ENCODE measurements around the gene DLGAP4. TPM values are rescaled to one million over a fixed set of nuclear protein-coding genes. Genes with fewer than 3 reads are reported as not detected.

Gene DLGAP4
- total and polyA plus RNA-seq, 10 of the 15 experiments (the other 5 are each of a cell fraction or from before 2014, with no cell fraction given) = 0.42 to 43.3 (median 19.0) TPM

- H4K20me1 ChIP-seq (ENCODE audit: control insufficient read depth, insufficient read depth) = no peaks in the 10 kb centered on the region
- TF ChIP-seq NKRF (conservative IDR thresholded peaks at IDR 0.05) (0 out of 2 replicates have a peak, but pooled peaks have one; percentile 31), FOS (IDR thresholded peaks at IDR 0.05; ENCODE audit: borderline replicate concordance, extremely low read depth, insufficient read length) (no peak), MLLT1 (IDR thresholded peaks at IDR 0.05) (peak; percentile 23; the same call in 1 of the 2 replicates), CHD2 (IDR thresholded peaks at IDR 0.05; ENCODE audit: borderline replicate concordance, low read depth, low read length) (peak; percentile 13; the same call in 1 of the 2 replicates)
- peaks cover 61% of the 10 kb centered on the region for H3K79me2 ChIP-seq (ENCODE audit: control insufficient read depth, insufficient read depth, low read length)
- SMC1A ChIA-PET (ENCODE audit: uncharacterized antibody, unreplicated experiment) = interaction anchor here (0.8 to 3.4 kb wide), 9 partner anchors 10 to 142 kb away, joined by 3 to 21 read pairs (median 4); partner anchors contain the start of gene RAB5IF
- in situ Hi-C loops (cut with MboI) = no loop called here
- DNase-seq (ENCODE audit: low read depth, low spot score) (no peak), ATAC-seq (no peak), FAIRE-seq (no peak)
- peak overlapping the region; percentile 94 for H3K9ac ChIP-seq (ENCODE audit: control insufficient read depth, insufficient read depth, low read length)
- H3K4me3 ChIP-seq = peak overlapping the region; percentile 98
- peak overlapping the region; percentile 71 for H3K27ac ChIP-seq (ENCODE audit: control insufficient read depth, insufficient read depth)
- POLR2A ChIA-PET = interaction anchor here (0.6 to 2.2 kb wide), 8 partner anchors 9 to 138 kb away, joined by 3 to 14 read pairs (median 4); no protein-coding TSS in a partner anchor
- intact Hi-C loops (cut with micrococcal nuclease; ENCODE audit: unreplicated experiment) = loop anchor here (5.0 to 10.0 kb wide), 4 partner anchors 111 to 381 kb away; partner anchors contain the start of gene TGIF2
- H2AFZ ChIP-seq (ENCODE audit: control insufficient read depth, low read depth, low read length) = no peak overlapping the region
- H3K4me2 ChIP-seq (ENCODE audit: control insufficient read depth, insufficient read depth) = peak overlapping the region; percentile 98
- RAD21 ChIA-PET (ENCODE audit: unreplicated experiment) = interaction anchor here (1.3 to 4.0 kb wide), 6 partner anchors 24 to 292 kb away, joined by 3 to 24 read pairs (median 5); no protein-coding TSS in a partner anchor
- CTCF ChIA-PET = interaction anchor here (1.0 to 2.0 kb wide), 5 partner anchors 9 to 345 kb away, joined by 3 to 11 read pairs (median 3); no protein-coding TSS in a partner anchor
- peaks cover 0 to 2% of the 10 kb centered on the region in 2 experiments; a peak in 1 of 4 replicates for H3K36me3 ChIP-seq (ENCODE audit: control insufficient read depth in 2 of 2, insufficient read depth in 2 of 2, low read length in 1 of 2)
- H3K4me1 ChIP-seq (ENCODE audit: control insufficient read depth, insufficient read depth, low read length) = peaks cover 56% of the 10 kb centered on the region
- WGBS (ENCODE audit: insufficient coverage, insufficient replicate concordance, low lambda C conversion rate, missing lambda C conversion rate) = 51% methylated on average over 10 of the region's 10 CpGs
- no peaks in the 10 kb centered on the region for H3K9me3 ChIP-seq (replicated peaks; ENCODE audit: control insufficient read depth, insufficient read depth, low read length)
- TSS peak; percentile 67 for BruUV-seq (replicated peaks)
- H3K27me3 ChIP-seq (replicated peaks in 1 of 2; ENCODE audit: control insufficient read depth in 2 of 2, insufficient read depth in 2 of 2, low read length in 1 of 2) = no peaks in the 10 kb centered on the region
Observed at GRCh38 chr20:36463212-36464061, 157.3 kb downstream of the DLGAP4 start.

All from GM12878 (cell line).